OCI-LY1 (cell line): ENCODE results near the gene AGER.
A peak's percentile ranks its signal among the peaks of the same experiment; 100 is the strongest.

Source experiments
- H2AFZ ChIP-seq: fragments of 200-600 bp; sonication (generic), shearing (Covaris generic); 2 replicates; pipeline ENCODE4 v1.6.0; 2014; ENCODE audit warnings: antibody characterized with exemption, mild to moderate bottlenecking, low read length
- H3F3A ChIP-seq: fragments of 200-600 bp; sonication (generic), shearing (Covaris generic); 2 replicates; pipeline ENCODE4 v1.6.0; 2014; ENCODE audit warnings: mild to moderate bottlenecking, antibody characterized with exemption, low read length, moderate library complexity; ENCODE audit not compliant: insufficient read depth
- H3K27ac ChIP-seq: fragments of 200-600 bp; sonication (generic); 2 replicates; pipeline ENCODE4 v1.5.1; 2014; ENCODE audit warnings: low read length, mixed run types, mild to moderate bottlenecking, low read depth; ENCODE audit not compliant: poor library complexity, severe bottlenecking
- H3K27me3 ChIP-seq: fragments of 200-600 bp; sonication (generic); 2 replicates; pipeline ENCODE4 v1.6.0; 2014; ENCODE audit warnings: antibody characterized with exemption, mild to moderate bottlenecking, low read length, moderate library complexity; ENCODE audit not compliant: insufficient read depth
- H3K36me3 ChIP-seq: fragments of 200-600 bp; sonication (generic); 2 replicates; pipeline ENCODE4 v1.6.1; 2014; ENCODE audit warnings: mild to moderate bottlenecking, antibody characterized with exemption, low read length, moderate library complexity, mixed read lengths; ENCODE audit not compliant: insufficient read depth
- H3K4me1 ChIP-seq: fragments of 200-600 bp; sonication (generic); 2 replicates; pipeline ENCODE4 v1.5.1; 2014; ENCODE audit warnings: mild to moderate bottlenecking, low read length, moderate library complexity; ENCODE audit not compliant: insufficient read depth, severe bottlenecking
- H3K4me2 ChIP-seq: fragments of 200-600 bp; sonication (generic), shearing (Covaris generic); 2 replicates; pipeline ENCODE4 v1.6.1; 2014; ENCODE audit warnings: low read length
- H3K4me3 ChIP-seq: fragments of 200-600 bp; sonication (generic); 2 replicates; pipeline ENCODE4 v1.5.1; 2014; ENCODE audit warnings: low read length, low read depth, mild to moderate bottlenecking, mixed read lengths; ENCODE audit not compliant: poor library complexity, severe bottlenecking
- H3K79me2 ChIP-seq: fragments of 200-600 bp; shearing (Covaris generic); 2 replicates; pipeline ENCODE4 v1.6.1; 2016; ENCODE audit warnings: mixed run types, low read length, mixed read lengths; ENCODE audit not compliant: insufficient read depth
- H3K9ac ChIP-seq: fragments of 200-600 bp; sonication (generic), shearing (Covaris generic); 2 replicates; pipeline ENCODE4 v1.6.1; 2014; ENCODE audit warnings: mild to moderate bottlenecking, low read length, mixed read lengths
- H3K9me2 ChIP-seq: fragments of 200-600 bp; sonication (generic), shearing (Covaris generic); 2 replicates; pipeline ENCODE4 v1.6.1; 2014; ENCODE audit warnings: low read depth, mild to moderate bottlenecking, low read length, mixed read lengths
- H3K9me3 ChIP-seq: fragments of 200-600 bp; shearing (Covaris generic); 2 replicates; pipeline ENCODE4 v1.6.1; 2014; ENCODE audit warnings: low read length, mixed read lengths
- H4K20me1 ChIP-seq: fragments of 200-600 bp; sonication (generic), shearing (Covaris generic); 2 replicates; pipeline ENCODE4 v1.6.0; 2016; ENCODE audit warnings: mild to moderate bottlenecking, low read length; ENCODE audit not compliant: insufficient read depth
- CTCF ChIP-seq: fragments of 200-600 bp; sonication (generic), shearing (Covaris generic); IDR thresholded peaks from 2 replicates; pipeline ENCODE4 v1.5.1; 2017; ENCODE audit warnings: mild to moderate bottlenecking, antibody characterized with exemption, low read length, moderate library complexity, mixed read lengths
- EZH2 ChIP-seq: fragments of 200-600 bp; sonication (generic), shearing (Covaris generic); IDR thresholded peaks from 2 replicates; pipeline ENCODE4 v1.8.0; 2017; ENCODE audit warnings: borderline replicate concordance, mixed run types, mild to moderate bottlenecking, antibody characterized with exemption, low read length, moderate library complexity, mixed read lengths

The AGER gene

DNA sequence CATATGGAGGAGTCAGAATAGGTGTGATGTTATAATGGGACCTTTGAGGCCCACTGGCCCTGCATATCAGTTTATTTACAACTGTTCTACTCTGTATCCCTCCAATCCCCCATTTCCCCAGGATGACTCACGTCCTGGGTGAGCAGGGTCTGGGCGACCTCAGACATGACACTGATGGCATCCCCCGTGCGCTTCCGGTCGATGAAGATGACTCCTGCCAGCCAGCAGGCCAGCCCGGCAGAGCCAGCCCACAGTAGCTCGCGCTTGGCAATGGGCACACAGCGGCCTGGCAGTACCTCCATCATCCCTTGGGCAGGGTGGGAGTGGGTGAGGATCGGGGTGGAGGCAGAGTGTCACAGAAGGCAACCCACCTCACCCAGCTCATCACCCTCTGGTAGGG, 13.8 kb downstream of the AGER start:
- H3K4me1 ChIP-seq: peaks cover 50% of the 10 kb centered on the region
- no peaks in the 10 kb centered on the region for H4K20me1 ChIP-seq
- H3K27ac ChIP-seq: no peak overlapping the region
- no peak overlapping the region for H3K9ac ChIP-seq
- no peaks in the 10 kb centered on the region for H3K27me3 ChIP-seq
- H3F3A ChIP-seq: no peaks in the 10 kb centered on the region
- H3K9me3 ChIP-seq: no peaks in the 10 kb centered on the region
- peaks cover 7% of the 10 kb centered on the region; the same call in 1 of the 2 replicates for H3K79me2 ChIP-seq
- H3K9me2 ChIP-seq: no peaks in the 10 kb centered on the region
- H3K4me2 ChIP-seq: no peak overlapping the region
- H2AFZ ChIP-seq: no peak overlapping the region
- H3K36me3 ChIP-seq: peaks cover 37% of the 10 kb centered on the region; the same call in 1 of the 2 replicates
- H3K4me3 ChIP-seq: no peak overlapping the region
- TF ChIP-seq EZH2 (no peak), CTCF (no peak)

- no peak overlapping the region for H3K4me2 ChIP-seq
- no peak overlapping the region for H3K4me3 ChIP-seq
- no peaks in the 10 kb centered on the region for H3K9me2 ChIP-seq
- no peaks in the 10 kb centered on the region for H3K9me3 ChIP-seq
- no peak for TF ChIP-seq CTCF
- no peak for TF ChIP-seq EZH2
- peaks cover 37% of the 10 kb centered on the region for H3K4me1 ChIP-seq
- H3K27me3 ChIP-seq: no peaks in the 10 kb centered on the region
- no peak overlapping the region for H3K9ac ChIP-seq
- H3K79me2 ChIP-seq: no peaks in the 10 kb centered on the region
- no peaks in the 10 kb centered on the region for H3F3A ChIP-seq
- H3K27ac ChIP-seq: no peak overlapping the region
- H4K20me1 ChIP-seq: no peaks in the 10 kb centered on the region
- H3K36me3 ChIP-seq: peaks cover 37% of the 10 kb centered on the region; the same call in 1 of the 2 replicates
- H2AFZ ChIP-seq: no peak overlapping the region
Measured at GRCh38 chr6:32168807-32169591, 15.1 kb downstream of the AGER start.

- Histone ChIP-seq H3K4me3 (no peak overlapping the region), H3K27ac (peak overlapping the region; percentile 56), H3F3A (no peaks in the 10 kb centered on the region), H3K9ac (no peak overlapping the region; the same call in 1 of the 2 replicates), H3K9me2 (no peaks in the 10 kb centered on the region), H3K4me2 (no peak overlapping the region), H3K4me1 (peaks cover 31% of the 10 kb centered on the region), H3K36me3 (peaks cover 37% of the 10 kb centered on the region; the same call in 1 of the 2 replicates), H3K9me3 (no peaks in the 10 kb centered on the region), H2AFZ (no peak overlapping the region), H4K20me1 (no peaks in the 10 kb centered on the region), H3K27me3 (no peaks in the 10 kb centered on the region), H3K79me2 (no peaks in the 10 kb centered on the region)
- TF ChIP-seq EZH2: no peak
- TF ChIP-seq CTCF: no peak
Measured at GRCh38 chr6:32168350-32168749, 15.7 kb downstream of the AGER start.
